ENCODE results near the gene TLX3. TPM values are rescaled to one million over a fixed set of nuclear protein-coding genes. Genes with fewer than 3 reads are reported as not detected.

The TLX3 gene
- total RNA-seq, 1 experiment from 2014 or later, result not detected

- DNase-seq, result peak; percentile 62
- Histone ChIP-seq H3K9ac (ENCODE audit: extremely low read depth, insufficient read length, low read length) (no peak overlapping the region), H3K4me1 (ENCODE audit: insufficient read depth, low read length) (no peaks in the 10 kb centered on the region), H3K4ac (ENCODE audit: low read depth, low read length) (no peak overlapping the region), H4K20me1 (ENCODE audit: control insufficient read depth, insufficient read depth, insufficient read length) (no peaks in the 10 kb centered on the region), H2BK12ac (ENCODE audit: insufficient read length, low read depth, low read length) (no peak overlapping the region), H3K23me2 (ENCODE audit: insufficient read length, low read depth, low read length, poor library complexity, severe bottlenecking) (no peaks in the 10 kb centered on the region), H4K91ac (ENCODE audit: insufficient read length, low read depth, low read length) (no peak overlapping the region), H3K27ac (ENCODE audit: insufficient read length, low read depth, low read length) (no peak overlapping the region), H2BK20ac (ENCODE audit: low read depth, low read length, poor library complexity, severe bottlenecking) (no peak overlapping the region), H3K79me1 (ENCODE audit: insufficient read depth, low read depth, low read length, poor library complexity, severe bottlenecking) (no peaks in the 10 kb centered on the region), H3K56ac (ENCODE audit: insufficient read length, low read depth, low read length) (no peak overlapping the region), H3T11ph (ENCODE audit: low read length) (no peak overlapping the region), H3K27me3 (ENCODE audit: insufficient read depth, low read length) (no peaks in the 10 kb centered on the region; the same call in 1 of the 2 replicates), H2AK5ac (ENCODE audit: insufficient read length, low read length) (no peak overlapping the region), H3K4me2 (ENCODE audit: insufficient read depth, insufficient read length, low read length) (no peak overlapping the region), H4K8ac (replicated peaks; ENCODE audit: insufficient read length, low read depth, low read length) (no peak overlapping the region), H3K9me3 (ENCODE audit: control insufficient read depth, low read depth, low read length) (no peaks in the 10 kb centered on the region), H2BK120ac (ENCODE audit: low read depth, low read length, poor library complexity, severe bottlenecking) (no peak overlapping the region), H3K79me2 (ENCODE audit: insufficient read depth, low read length) (no peaks in the 10 kb centered on the region), H2AFZ (ENCODE audit: low read length) (no peak overlapping the region), H2BK15ac (ENCODE audit: low read depth, low read length) (no peak overlapping the region), H3K18ac (ENCODE audit: insufficient read length, low read depth, low read length) (no peak overlapping the region), H3K14ac (ENCODE audit: insufficient read depth, low read length) (no peak overlapping the region), H3K23ac (ENCODE audit: insufficient read length, low read depth, low read length) (no peak overlapping the region), H4K5ac (ENCODE audit: insufficient read length, low read depth, low read length) (no peak overlapping the region), H2BK5ac (ENCODE audit: insufficient read length, low read length) (no peak overlapping the region)
- H3K4me1 Mint-ChIP-seq, result peaks cover 0 to 4% of the 10 kb centered on the region in 2 experiments; a peak in 1 of 4 replicates
- no peaks in the 10 kb centered on the region; a peak in 1 of 5 replicates for H3K9me3 Mint-ChIP-seq
- no CpG with 5 or more reads among the region's 17 CpGs for WGBS (ENCODE audit: extremely low coverage, insufficient read length, low lambda C conversion rate)
- no peaks in the 10 kb centered on the region for H3K36me3 Mint-ChIP-seq (ENCODE audit: insufficient read depth in 1 of 3, low read depth in 3 of 3)
- no peak overlapping the region for H3K27ac Mint-ChIP-seq
- H3K27me3 Mint-ChIP-seq (ENCODE audit: low read depth), result peaks cover 20% of the 10 kb centered on the region
- H3K4me3 Mint-ChIP-seq, result no peak overlapping the region
- peak; percentile 82 for TF ChIP-seq CTCF (conservative IDR thresholded peaks at IDR 0.05)
Measured at GRCh38 chr5:171342362-171343111, 33.5 kb downstream of the TLX3 start.
